Fibroblast of villous mesenchyme (primary cell): Measurements from ENCODE around the gene TIE1. TPM values are rescaled to one million over a fixed set of nuclear protein-coding genes. Genes with fewer than 3 reads are reported as not detected.

Experiments
- DNase-seq: peaks from one replicate; pipeline ENCODE4 v3.0.0-alpha.2; 2010; ENCODE audit warnings: low read depth
- H3K4me3 ChIP-seq: 2 replicates; pipeline ENCODE4 v1.5.1; 2011; ENCODE audit warnings: low read depth, mild to moderate bottlenecking, low read length
- CTCF ChIP-seq: IDR thresholded peaks from 2 replicates; pipeline ENCODE4 v1.5.1; 2012; ENCODE audit warnings: low read depth, mild to moderate bottlenecking, low read length; ENCODE audit not compliant: insufficient read depth
- total RNA-seq: library from RNA; depleted of rRNA; stranded (reverse); fragments of >200 nt; gene quantifications from 2 replicates; pipeline ENCODE4 v1.2.3, GENCODE V29; 2012

TIE1 gene
- total RNA-seq, 1 donor = under 0.01 TPM

DNA sequence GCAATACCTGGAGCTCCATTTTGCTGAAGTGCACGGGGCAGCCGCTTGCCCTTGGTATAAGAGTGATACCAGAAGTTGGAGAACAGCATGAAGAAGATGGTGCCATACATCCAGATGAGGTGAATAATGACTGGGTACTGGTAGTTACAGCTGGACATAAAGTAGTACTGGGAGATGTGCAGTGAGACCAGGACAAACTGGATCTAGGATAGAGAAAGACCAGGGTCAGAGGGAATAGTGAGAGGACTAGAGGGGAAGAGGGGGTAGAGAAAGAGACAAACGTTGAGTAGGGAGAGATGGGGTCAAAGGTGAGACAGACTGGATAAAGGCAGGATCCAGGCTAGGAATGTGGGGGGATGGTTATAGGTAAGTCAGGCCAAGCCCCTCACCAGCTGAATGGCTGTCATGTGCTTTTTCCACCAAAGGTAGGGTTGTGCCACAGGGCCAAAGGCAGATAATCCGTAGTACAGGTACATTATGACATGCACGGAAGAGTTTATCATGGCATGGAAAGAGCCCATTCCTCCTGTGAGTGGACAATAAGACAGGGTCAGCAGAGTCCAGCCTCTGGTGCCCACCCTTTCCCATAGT lies 63.2 kb downstream of the TIE1 start:
- TF ChIP-seq CTCF = no peak
- no peak for DNase-seq
- no peak overlapping the region for H3K4me3 ChIP-seq

- H3K4me3 ChIP-seq = no peak overlapping the region
- TF ChIP-seq CTCF = no peak
- no peak for DNase-seq
Observed at GRCh38 chr1:43365678-43366077, 64.9 kb downstream of the TIE1 start.

DNA sequence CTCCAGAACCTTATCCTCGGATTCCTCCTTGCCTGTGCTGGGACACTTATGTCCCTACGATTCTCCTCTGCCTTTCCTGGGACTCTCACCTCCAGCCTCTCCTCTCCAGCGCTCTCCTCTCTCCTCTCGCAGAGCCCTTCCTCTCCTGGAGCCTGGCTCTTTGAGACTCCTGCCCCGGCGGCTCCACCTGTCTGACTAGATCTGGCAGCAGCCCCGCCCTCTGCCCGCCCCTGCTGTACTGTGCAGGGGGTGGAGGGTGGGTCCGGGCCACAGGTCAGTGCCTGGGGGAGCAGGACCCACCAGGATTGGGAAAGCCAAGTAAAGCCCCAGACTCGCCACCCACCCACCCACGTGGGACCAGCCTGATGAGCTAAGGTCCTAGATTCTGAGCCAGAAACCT lies 65.4 kb downstream of the TIE1 start:
- TF ChIP-seq CTCF = no peak
- DNase-seq = no peak
- peak overlapping the region; percentile 75 for H3K4me3 ChIP-seq

- TF ChIP-seq CTCF = no peak
- peak overlapping the region; percentile 75 for H3K4me3 ChIP-seq
- DNase-seq = no peak
Observed at GRCh38 chr1:43366601-43367025, 65.8 kb downstream of the TIE1 start.

GRCh38 chr1:43367026-43367903 lies 66.5 kb downstream of the TIE1 start:
- TF ChIP-seq CTCF = no peak
- DNase-seq = no peak
- H3K4me3 ChIP-seq = peak overlapping the region; percentile 75

- H3K4me3 ChIP-seq = peak within 1 kb of the TSS; percentile 75
- peak; percentile 25 for TF ChIP-seq CTCF
- DNase-seq = peak; percentile 89
Observed at GRCh38 chr1:43367904-43368645, 67.3 kb downstream of the TIE1 start, which contains the start of gene ELOVL1. Gene ELOVL1, minus strand, starts transcription at chr1:43368011. Its CDS starts 2,402 bp downstream, at chr1:43365609.
